Peyer's patch (tissue), 4 donors: ENCODE results near the gene ADGRB3. TPM values are rescaled to one million over a fixed set of nuclear protein-coding genes. Genes with fewer than 3 reads are reported as not detected.

Source experiments
- DNase-seq, 3 donors: peaks; one replicate each; pipeline ENCODE4 v3.0.0-alpha.2; 2017 to 2019
- H3K27ac ChIP-seq, 4 donors: fragments of 200-600 bp; sonication (generic); one replicate each; pipeline ENCODE4 v1.5.1; 2016 to 2019
- H3K27me3 ChIP-seq, 2 donors: fragments of 200-600 bp; sonication (generic); one replicate each; pipeline ENCODE4 v1.5.1; 2019
- H3K36me3 ChIP-seq, 3 donors: fragments of 200-600 bp; sonication (generic); one replicate each; pipeline ENCODE4 v1.5.1; 2016 to 2019
- H3K4me1 ChIP-seq, 4 donors: fragments of 200-600 bp; sonication (generic); one replicate each; pipeline ENCODE4 v1.5.1; 2016 to 2019
- H3K4me3 ChIP-seq, 4 donors: fragments of 200-600 bp; sonication (generic); 1 replicate in 3 of 4; 2 replicates in 1 of 4; pipeline ENCODE4 v1.5.1; 2016 to 2019; ENCODE audit warnings: mild to moderate bottlenecking in 1 of 4
- H3K9me3 ChIP-seq, 4 donors: fragments of 200-600 bp; sonication (generic); one replicate each; pipeline ENCODE4 v1.5.1; 2016 to 2019; ENCODE audit warnings: mild to moderate bottlenecking in 1 of 4
- POLR2A ChIP-seq, 2 donors: fragments of 450-650 bp; IDR thresholded peaks; one replicate each; pipeline ENCODE4 v1.5.1; 2017; ENCODE audit warnings: antibody characterized with exemption in 2 of 2, mild to moderate bottlenecking in 2 of 2, moderate library complexity in 2 of 2
- total RNA-seq, 4 donors: library from RNA; depleted of rRNA; stranded (reverse); fragments of >200 nt; gene quantifications; one replicate each; pipeline ENCODE4 v1.1.0, GENCODE V29; 2016
- TF ChIP-seq, protein P1 (sequence below), 6 experiments: fragments of 450-650 bp in 4 of 6; fragments of 200-600 bp in 2 of 6; sonication (generic) in 1 of 6; IDR thresholded peaks; one replicate each; pipeline ENCODE4 v1.5.1; 2017 to 2019; ENCODE audit warnings: antibody characterized with exemption in 6 of 6, mild to moderate bottlenecking in 3 of 6, moderate library complexity in 1 of 6

Gene ADGRB3
- total RNA-seq, 4 donors from 2014 or later, result 1.2 to 9.9 (median 2.5) TPM

DNA sequence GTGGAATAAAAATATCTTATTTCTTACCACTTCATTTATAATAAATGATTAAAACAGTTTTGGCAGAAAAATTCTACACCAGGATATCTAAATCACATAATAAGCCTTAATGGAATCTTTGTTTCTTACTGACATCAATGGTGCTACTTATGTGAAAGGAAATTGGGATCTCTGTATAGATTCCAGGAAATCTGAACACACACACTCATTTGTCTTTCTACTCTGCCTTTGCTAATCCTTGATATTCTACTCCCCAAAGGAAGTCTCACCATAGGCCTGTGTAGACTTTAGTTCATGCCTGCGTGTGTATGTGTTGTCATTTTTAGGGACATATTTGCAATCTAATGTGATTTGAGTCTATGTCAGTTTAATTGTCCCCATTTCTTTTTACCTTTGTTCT lies 7.9 kb downstream of the ADGRB3 start:
- no peak overlapping the region for H3K4me3 ChIP-seq
- H3K4me1 ChIP-seq, result no peaks in the 10 kb centered on the region
- H3K36me3 ChIP-seq, result no peaks in the 10 kb centered on the region
- H3K9me3 ChIP-seq, result no peaks in the 10 kb centered on the region
- TF ChIP-seq, protein P1, sequence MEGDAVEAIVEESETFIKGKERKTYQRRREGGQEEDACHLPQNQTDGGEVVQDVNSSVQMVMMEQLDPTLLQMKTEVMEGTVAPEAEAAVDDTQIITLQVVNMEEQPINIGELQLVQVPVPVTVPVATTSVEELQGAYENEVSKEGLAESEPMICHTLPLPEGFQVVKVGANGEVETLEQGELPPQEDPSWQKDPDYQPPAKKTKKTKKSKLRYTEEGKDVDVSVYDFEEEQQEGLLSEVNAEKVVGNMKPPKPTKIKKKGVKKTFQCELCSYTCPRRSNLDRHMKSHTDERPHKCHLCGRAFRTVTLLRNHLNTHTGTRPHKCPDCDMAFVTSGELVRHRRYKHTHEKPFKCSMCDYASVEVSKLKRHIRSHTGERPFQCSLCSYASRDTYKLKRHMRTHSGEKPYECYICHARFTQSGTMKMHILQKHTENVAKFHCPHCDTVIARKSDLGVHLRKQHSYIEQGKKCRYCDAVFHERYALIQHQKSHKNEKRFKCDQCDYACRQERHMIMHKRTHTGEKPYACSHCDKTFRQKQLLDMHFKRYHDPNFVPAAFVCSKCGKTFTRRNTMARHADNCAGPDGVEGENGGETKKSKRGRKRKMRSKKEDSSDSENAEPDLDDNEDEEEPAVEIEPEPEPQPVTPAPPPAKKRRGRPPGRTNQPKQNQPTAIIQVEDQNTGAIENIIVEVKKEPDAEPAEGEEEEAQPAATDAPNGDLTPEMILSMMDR (IDR thresholded peaks at IDR 0.05), result no peak
- TF ChIP-seq POLR2A (IDR thresholded peaks at IDR 0.05), result no peak
- H3K27ac ChIP-seq, result no peak overlapping the region
- no peaks in the 10 kb centered on the region for H3K27me3 ChIP-seq
- no peak for DNase-seq

DNA sequence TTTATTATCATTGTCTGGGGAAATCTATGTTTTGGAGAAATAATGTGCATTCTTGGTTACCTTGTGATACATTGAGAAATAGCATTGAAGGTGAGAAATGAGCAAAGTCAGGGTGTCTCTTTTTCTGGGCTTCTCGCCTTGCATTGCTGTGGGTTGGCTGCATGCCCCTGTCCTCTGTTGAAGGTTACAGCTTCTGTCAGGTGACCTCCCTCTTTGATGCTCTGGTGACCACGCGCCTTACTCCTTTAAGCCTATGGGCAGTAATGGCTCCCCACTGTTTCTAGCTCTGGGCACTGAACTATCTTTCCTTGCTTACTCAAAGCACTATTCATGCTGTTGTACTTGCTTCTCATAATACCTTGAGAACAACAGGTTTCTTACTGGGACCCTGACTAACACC lies 14.6 kb downstream of the ADGRB3 start:
- TF ChIP-seq POLR2A (IDR thresholded peaks at IDR 0.05), result no peak
- TF ChIP-seq, protein P1 (IDR thresholded peaks at IDR 0.05), result no peak
- no peak for DNase-seq
- Histone ChIP-seq H3K36me3 (no peaks in the 10 kb centered on the region), H3K27ac (no peak overlapping the region), H3K4me1 (no peaks in the 10 kb centered on the region), H3K9me3 (no peaks in the 10 kb centered on the region), H3K27me3 (no peaks in the 10 kb centered on the region), H3K4me3 (no peak overlapping the region)

DNA sequence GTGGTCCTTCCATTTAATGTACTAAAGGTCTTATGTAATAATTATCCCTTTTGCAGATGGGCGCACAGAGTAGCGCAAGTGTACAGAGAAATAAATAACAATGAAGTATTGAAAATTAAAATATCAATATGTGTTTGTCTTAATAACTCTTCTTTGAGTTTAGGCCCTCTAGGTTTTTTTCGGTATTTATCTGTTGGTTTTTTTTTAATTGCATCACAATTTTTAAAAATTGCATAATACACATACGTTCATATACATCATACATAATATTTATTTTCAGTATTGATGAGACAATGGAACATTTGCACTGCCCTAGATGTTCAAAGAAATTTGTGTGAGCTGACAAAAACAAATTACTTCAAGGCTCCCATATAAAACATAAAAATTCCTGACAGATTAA lies 15.1 kb downstream of the ADGRB3 start:
- H3K4me3 ChIP-seq, result no peak overlapping the region
- no peak overlapping the region for H3K27ac ChIP-seq
- H3K27me3 ChIP-seq, result no peaks in the 10 kb centered on the region
- TF ChIP-seq, protein P1 (IDR thresholded peaks at IDR 0.05), result no peak
- no peak for TF ChIP-seq POLR2A (IDR thresholded peaks at IDR 0.05)
- DNase-seq, result no peak
- H3K4me1 ChIP-seq, result no peaks in the 10 kb centered on the region
- H3K36me3 ChIP-seq, result no peaks in the 10 kb centered on the region
- H3K9me3 ChIP-seq, result no peaks in the 10 kb centered on the region

DNA sequence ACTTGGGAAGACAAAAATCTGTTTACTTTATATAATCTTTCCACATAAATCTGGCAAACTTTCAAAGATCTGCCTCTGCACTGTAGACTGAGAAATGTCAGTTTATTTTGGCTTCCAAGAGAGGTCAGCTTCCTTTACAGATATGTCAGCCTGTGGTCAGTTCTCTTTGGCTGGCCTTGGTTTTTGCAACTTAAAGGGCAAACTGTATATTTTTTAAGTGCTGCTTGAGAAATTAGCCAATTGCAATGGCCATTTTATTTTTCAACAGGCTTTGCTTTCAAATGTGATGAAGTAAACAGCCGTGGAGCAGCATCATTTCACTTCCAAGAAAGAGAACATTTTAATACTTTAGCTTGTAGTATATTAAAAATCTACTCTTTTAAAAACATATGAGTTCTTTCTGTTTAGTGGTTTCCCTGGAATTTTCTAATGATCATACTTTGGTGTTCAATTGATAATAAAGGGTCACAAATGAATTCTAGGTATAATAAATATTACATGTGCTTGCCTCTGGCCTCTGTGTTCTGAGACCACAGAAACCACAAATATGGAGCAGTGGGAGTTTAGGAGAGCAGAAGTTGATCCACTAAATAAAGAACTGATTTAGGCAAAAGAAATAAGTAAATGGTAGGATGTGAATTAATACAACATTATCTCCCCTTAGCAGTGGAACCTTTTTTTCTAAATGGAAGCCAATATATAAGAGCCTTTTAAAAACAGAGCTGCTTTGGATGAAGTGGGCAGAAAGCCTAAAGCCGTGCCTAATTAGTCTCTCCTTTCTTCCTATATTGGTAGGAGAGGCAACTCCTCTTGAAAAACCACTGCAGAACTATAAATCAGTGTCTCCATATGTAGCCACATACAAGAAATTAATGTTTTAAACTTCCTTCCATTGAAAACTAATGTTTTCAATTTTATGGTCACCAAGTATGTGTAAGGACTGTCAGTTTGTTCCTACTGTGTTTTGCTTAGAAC lies 16.2 kb downstream of the ADGRB3 start:
- Histone ChIP-seq H3K27me3 (no peaks in the 10 kb centered on the region), H3K36me3 (no peaks in the 10 kb centered on the region), H3K27ac (no peak overlapping the region), H3K4me1 (no peaks in the 10 kb centered on the region), H3K4me3 (no peak overlapping the region), H3K9me3 (no peaks in the 10 kb centered on the region)
- no peak for TF ChIP-seq POLR2A (IDR thresholded peaks at IDR 0.05)
- TF ChIP-seq, protein P1 (IDR thresholded peaks at IDR 0.05), result no peak
- no peak for DNase-seq

DNA sequence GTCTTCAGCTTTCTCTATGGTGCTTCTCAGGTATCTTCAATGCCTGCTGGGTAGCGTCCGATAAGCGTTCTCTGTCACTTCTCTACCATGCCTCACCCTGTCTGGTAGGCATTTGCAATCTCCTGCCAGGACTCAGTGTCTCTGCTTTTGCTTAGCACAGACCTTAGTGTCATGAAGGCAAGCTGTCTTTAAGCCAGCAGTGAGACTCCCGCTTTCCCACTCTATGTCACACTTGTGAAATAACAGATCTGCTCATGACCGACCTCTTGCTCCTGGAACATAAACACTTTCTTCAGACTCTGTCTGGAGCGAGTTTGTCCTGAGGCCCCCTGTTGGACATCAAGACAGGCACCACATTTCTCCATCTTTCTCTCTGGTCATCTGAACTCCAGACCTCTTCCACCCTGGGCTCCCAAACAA lies 17.0 kb downstream of the ADGRB3 start:
- H3K27me3 ChIP-seq, result no peaks in the 10 kb centered on the region
- no peak overlapping the region for H3K4me3 ChIP-seq
- H3K4me1 ChIP-seq, result no peaks in the 10 kb centered on the region
- no peaks in the 10 kb centered on the region for H3K9me3 ChIP-seq
- H3K36me3 ChIP-seq, result no peaks in the 10 kb centered on the region
- DNase-seq, result no peak
- TF ChIP-seq, protein P1 (IDR thresholded peaks at IDR 0.05), result peak in 1 of 6 experiments; percentile 6
- no peak for TF ChIP-seq POLR2A (IDR thresholded peaks at IDR 0.05)
- H3K27ac ChIP-seq, result no peak overlapping the region
